ENCODE results near the gene HNRNPM. TPM values are rescaled to one million over a fixed set of nuclear protein-coding genes. Genes with fewer than 3 reads are reported as not detected.

Gene HNRNPM
- total and polyA plus RNA-seq, 3 donors from 2014 or later = 164 to 198 (median 177) TPM

- TF ChIP-seq POLR2A (IDR thresholded peaks at IDR 0.05) = no peak
- intact Hi-C loops (cut with DNase I; ENCODE audit: low total_unique reads) = no loop called here
- no peak for DNase-seq
- no peaks in the 10 kb centered on the region for H3K27me3 ChIP-seq
- H3K4me3 ChIP-seq = no peak overlapping the region
- H3K36me3 ChIP-seq (ENCODE audit: low read depth, missing control alignments) = no peaks in the 10 kb centered on the region
- no peak overlapping the region for H3K27ac ChIP-seq
- H3K4me1 ChIP-seq = peaks cover 11% of the 10 kb centered on the region
- 93% methylated on average over 7 of the region's 7 CpGs for WGBS, 2 donors
- H3K9me3 ChIP-seq = no peaks in the 10 kb centered on the region
Measured at GRCh38 chr19:8426283-8426682, 18.5 kb upstream of the HNRNPM start.

- DNase-seq = no peak
- intact Hi-C loops (cut with DNase I; ENCODE audit: low total_unique reads) = no loop called here
- Histone ChIP-seq H3K4me1 (peaks cover 3% of the 10 kb centered on the region), H3K27ac (no peak overlapping the region), H3K9me3 (no peaks in the 10 kb centered on the region), H3K27me3 (no peaks in the 10 kb centered on the region), H3K4me3 (no peak overlapping the region), H3K36me3 (ENCODE audit: low read depth, missing control alignments) (no peaks in the 10 kb centered on the region)
- no peak for TF ChIP-seq POLR2A (IDR thresholded peaks at IDR 0.05)
- TF ChIP-seq CTCF (IDR thresholded peaks at IDR 0.05) = no peak
- 83 to 94% methylated on average over 6 of the region's 6 CpGs for WGBS, 2 donors
Measured at GRCh38 chr19:8429044-8429443, 15.7 kb upstream of the HNRNPM start.

GRCh38 chr19:8429826-8430225, 14.9 kb upstream of the HNRNPM start:
- H3K9me3 ChIP-seq = no peaks in the 10 kb centered on the region
- no peak for DNase-seq
- H3K4me3 ChIP-seq = no peak overlapping the region
- 94 to 95% methylated on average over 6 of the region's 6 CpGs for WGBS, 2 donors
- intact Hi-C loops (cut with DNase I; ENCODE audit: low total_unique reads) = no loop called here
- H3K4me1 ChIP-seq = no peaks in the 10 kb centered on the region
- TF ChIP-seq POLR2A (IDR thresholded peaks at IDR 0.05) (no peak), CTCF (IDR thresholded peaks at IDR 0.05) (no peak)
- H3K27me3 ChIP-seq = no peaks in the 10 kb centered on the region
- no peak overlapping the region for H3K27ac ChIP-seq
- H3K36me3 ChIP-seq (ENCODE audit: low read depth, missing control alignments) = no peaks in the 10 kb centered on the region

GRCh38 chr19:8430650-8431049, 14.1 kb upstream of the HNRNPM start:
- H3K4me1 ChIP-seq = no peaks in the 10 kb centered on the region
- H3K4me3 ChIP-seq = no peak overlapping the region
- no peak for DNase-seq
- TF ChIP-seq POLR2A (IDR thresholded peaks at IDR 0.05) (no peak), CTCF (IDR thresholded peaks at IDR 0.05) (no peak)
- H3K36me3 ChIP-seq (ENCODE audit: low read depth, missing control alignments) = no peaks in the 10 kb centered on the region
- H3K27ac ChIP-seq = no peak overlapping the region
- whole genome bisulfite sequencing, 2 donors = 92 to 94% methylated on average over 14 to 20 of the region's 20 CpGs
- intact Hi-C loops (cut with DNase I; ENCODE audit: low total_unique reads) = no loop called here
- H3K27me3 ChIP-seq = no peaks in the 10 kb centered on the region
- H3K9me3 ChIP-seq = no peaks in the 10 kb centered on the region

GRCh38 chr19:8438236-8438635, 6.5 kb upstream of the HNRNPM start:
- no peaks in the 10 kb centered on the region for H3K36me3 ChIP-seq (ENCODE audit: low read depth, missing control alignments)
- no peak overlapping the region for H3K27ac ChIP-seq

More at GRCh38 chr19:8438236-8438635, 6.5 kb upstream of the HNRNPM start:
- Histone ChIP-seq H3K4me1 (no peaks in the 10 kb centered on the region), H3K27me3 (no peaks in the 10 kb centered on the region), H3K9me3 (no peaks in the 10 kb centered on the region), H3K4me3 (no peak overlapping the region)
- TF ChIP-seq POLR2A (IDR thresholded peaks at IDR 0.05) = no peak
- TF ChIP-seq CTCF (IDR thresholded peaks at IDR 0.05) = no peak
- intact Hi-C loops (cut with DNase I; ENCODE audit: low total_unique reads) = no loop called here
- no peak for DNase-seq
- 93 to 99% methylated on average over 11 to 12 of the region's 12 CpGs for WGBS, 2 donors

Data from testis (tissue), 3 donors.